ENCODE results near the gene LCT. TPM values are rescaled to one million over a fixed set of nuclear protein-coding genes. Genes with fewer than 3 reads are reported as not detected.

LCT gene
- total and polyA plus RNA-seq, 2 donors (not counting 1 experiment from before 2014, with no cell fraction given): under 0.01 TPM; not detected in 1

- Histone ChIP-seq H3K9ac (ENCODE audit: insufficient read depth, low read length) (no peak overlapping the region), H3K4me1 (ENCODE audit: control insufficient read depth, extremely low read depth, insufficient read depth, low read length) (no peaks in the 10 kb centered on the region), H3K4me3 (replicated peaks in 1 of 4; ENCODE audit: control extremely low read depth in 1 of 4, insufficient read depth in 1 of 4, low read depth in 3 of 4, low read length in 4 of 4) (no peak overlapping the region), H3K4me2 (ENCODE audit: extremely low read depth, insufficient read depth, low read length) (no peak overlapping the region), H4K20me1 (ENCODE audit: control insufficient read depth, extremely low read depth, insufficient read depth, low read length) (no peaks in the 10 kb centered on the region), H3K27ac (ENCODE audit: insufficient read depth, low read length) (no peak overlapping the region), H3K79me2 (ENCODE audit: control insufficient read depth, insufficient read depth, low read length) (no peaks in the 10 kb centered on the region), H3K27me3 (ENCODE audit: control insufficient read depth, insufficient read depth, low read length) (no peaks in the 10 kb centered on the region), H3K36me3 (ENCODE audit: control insufficient read depth, insufficient read depth, low read length) (no peaks in the 10 kb centered on the region), H2AFZ (ENCODE audit: low read length) (no peak overlapping the region), H3K9me3 (ENCODE audit: control insufficient read depth, insufficient read depth, low read depth, low read length) (no peaks in the 10 kb centered on the region)
- TF ChIP-seq, protein P1, sequence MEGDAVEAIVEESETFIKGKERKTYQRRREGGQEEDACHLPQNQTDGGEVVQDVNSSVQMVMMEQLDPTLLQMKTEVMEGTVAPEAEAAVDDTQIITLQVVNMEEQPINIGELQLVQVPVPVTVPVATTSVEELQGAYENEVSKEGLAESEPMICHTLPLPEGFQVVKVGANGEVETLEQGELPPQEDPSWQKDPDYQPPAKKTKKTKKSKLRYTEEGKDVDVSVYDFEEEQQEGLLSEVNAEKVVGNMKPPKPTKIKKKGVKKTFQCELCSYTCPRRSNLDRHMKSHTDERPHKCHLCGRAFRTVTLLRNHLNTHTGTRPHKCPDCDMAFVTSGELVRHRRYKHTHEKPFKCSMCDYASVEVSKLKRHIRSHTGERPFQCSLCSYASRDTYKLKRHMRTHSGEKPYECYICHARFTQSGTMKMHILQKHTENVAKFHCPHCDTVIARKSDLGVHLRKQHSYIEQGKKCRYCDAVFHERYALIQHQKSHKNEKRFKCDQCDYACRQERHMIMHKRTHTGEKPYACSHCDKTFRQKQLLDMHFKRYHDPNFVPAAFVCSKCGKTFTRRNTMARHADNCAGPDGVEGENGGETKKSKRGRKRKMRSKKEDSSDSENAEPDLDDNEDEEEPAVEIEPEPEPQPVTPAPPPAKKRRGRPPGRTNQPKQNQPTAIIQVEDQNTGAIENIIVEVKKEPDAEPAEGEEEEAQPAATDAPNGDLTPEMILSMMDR (conservative IDR thresholded peaks at IDR 0.05 in 1 of 2, IDR thresholded peaks at IDR 0.05 in 1 of 2; ENCODE audit: low read depth in 1 of 2, low read length in 2 of 2): peak; percentile 24 to 40
- no peak for TF ChIP-seq EZH2 (IDR thresholded peaks at IDR 0.05; ENCODE audit: low read length, missing control alignments)
- no peak for DNase-seq (ENCODE audit: low read depth in 2 of 2)
Observed at GRCh38 chr2:135798762-135799161, 38.2 kb downstream of the LCT start.

DNA sequence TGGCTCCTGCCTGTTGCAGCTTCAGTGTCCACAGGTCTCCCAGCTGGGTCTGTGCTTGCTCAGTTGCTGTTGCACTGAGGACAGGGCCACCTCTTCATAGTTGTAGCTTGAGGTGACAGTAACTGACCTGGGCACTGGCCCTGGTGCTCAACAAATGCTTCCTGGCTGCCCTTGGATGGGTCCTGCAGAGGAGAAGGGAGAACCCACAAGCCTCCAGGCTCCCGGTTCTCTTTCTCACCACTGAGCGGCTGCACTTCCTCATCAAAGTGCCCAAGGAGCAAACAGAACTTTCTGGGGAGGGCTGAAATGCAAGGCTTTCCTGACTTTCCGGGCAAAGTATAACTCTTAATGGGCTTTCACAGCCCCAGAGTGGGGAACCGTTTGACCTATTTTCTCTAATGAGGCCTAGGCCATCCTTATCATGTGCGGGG lies 38.7 kb downstream of the LCT start:
- no peaks in the 10 kb centered on the region for H4K20me1 ChIP-seq (ENCODE audit: control insufficient read depth, extremely low read depth, insufficient read depth, low read length)
- H3K4me3 ChIP-seq (replicated peaks in 1 of 4; ENCODE audit: control extremely low read depth in 1 of 4, insufficient read depth in 1 of 4, low read depth in 3 of 4, low read length in 4 of 4): no peak overlapping the region
- no peak overlapping the region for H3K27ac ChIP-seq (ENCODE audit: insufficient read depth, low read length)
- no peaks in the 10 kb centered on the region for H3K27me3 ChIP-seq (ENCODE audit: control insufficient read depth, insufficient read depth, low read length)
- H2AFZ ChIP-seq (ENCODE audit: low read length): no peak overlapping the region
- DNase-seq (ENCODE audit: low read depth in 2 of 2): no peak
- H3K9me3 ChIP-seq (ENCODE audit: control insufficient read depth, insufficient read depth, low read depth, low read length): no peaks in the 10 kb centered on the region
- no peaks in the 10 kb centered on the region for H3K4me1 ChIP-seq (ENCODE audit: control insufficient read depth, extremely low read depth, insufficient read depth, low read length)
- H3K4me2 ChIP-seq (ENCODE audit: extremely low read depth, insufficient read depth, low read length): no peak overlapping the region
- H3K36me3 ChIP-seq (ENCODE audit: control insufficient read depth, insufficient read depth, low read length): no peaks in the 10 kb centered on the region
- TF ChIP-seq EZH2 (IDR thresholded peaks at IDR 0.05; ENCODE audit: low read length, missing control alignments): no peak
- TF ChIP-seq, protein P1 (conservative IDR thresholded peaks at IDR 0.05 in 1 of 2, IDR thresholded peaks at IDR 0.05 in 1 of 2; ENCODE audit: low read depth in 1 of 2, low read length in 2 of 2): no peak
- H3K79me2 ChIP-seq (ENCODE audit: control insufficient read depth, insufficient read depth, low read length): no peaks in the 10 kb centered on the region
- H3K9ac ChIP-seq (ENCODE audit: insufficient read depth, low read length): no peak overlapping the region

GRCh38 chr2:135797497-135798274 lies 39.3 kb downstream of the LCT start:
- no peaks in the 10 kb centered on the region for H3K9me3 ChIP-seq (ENCODE audit: control insufficient read depth, insufficient read depth, low read depth, low read length)
- no peaks in the 10 kb centered on the region for H4K20me1 ChIP-seq (ENCODE audit: control insufficient read depth, extremely low read depth, insufficient read depth, low read length)
- H3K79me2 ChIP-seq (ENCODE audit: control insufficient read depth, insufficient read depth, low read length): no peaks in the 10 kb centered on the region
- no peak overlapping the region for H3K4me3 ChIP-seq (replicated peaks in 1 of 4; ENCODE audit: control extremely low read depth in 1 of 4, insufficient read depth in 1 of 4, low read depth in 3 of 4, low read length in 4 of 4)
- no peaks in the 10 kb centered on the region for H3K36me3 ChIP-seq (ENCODE audit: control insufficient read depth, insufficient read depth, low read length)
- H3K4me2 ChIP-seq (ENCODE audit: extremely low read depth, insufficient read depth, low read length): no peak overlapping the region
- TF ChIP-seq EZH2 (IDR thresholded peaks at IDR 0.05; ENCODE audit: low read length, missing control alignments): no peak
- TF ChIP-seq, protein P1 (conservative IDR thresholded peaks at IDR 0.05 in 1 of 2, IDR thresholded peaks at IDR 0.05 in 1 of 2; ENCODE audit: low read depth in 1 of 2, low read length in 2 of 2): peak; percentile 92 to 97
- H3K9ac ChIP-seq (ENCODE audit: insufficient read depth, low read length): no peak overlapping the region
- no peaks in the 10 kb centered on the region for H3K27me3 ChIP-seq (ENCODE audit: control insufficient read depth, insufficient read depth, low read length)
- no peaks in the 10 kb centered on the region for H3K4me1 ChIP-seq (ENCODE audit: control insufficient read depth, extremely low read depth, insufficient read depth, low read length)
- no peak overlapping the region for H2AFZ ChIP-seq (ENCODE audit: low read length)
- peak; percentile 66 to 72 for DNase-seq (ENCODE audit: low read depth in 2 of 2)
- H3K27ac ChIP-seq (ENCODE audit: insufficient read depth, low read length): no peak overlapping the region

Data from fibroblast of lung (primary cell).